Gastrocnemius medialis (tissue), 4 donors: Measurements from ENCODE around the gene AGO3. TPM values are rescaled to one million over a fixed set of nuclear protein-coding genes. Genes with fewer than 3 reads are reported as not detected.
A peak's percentile ranks its signal among the peaks of the same experiment; 100 is the strongest.

Experiments
- ATAC-seq, 2 donors: fragments of 150-250 bp; one replicate each; pipeline ENCODE4 v1.9.1; 2016
- DNase-seq, 2 donors: peaks; one replicate each; pipeline ENCODE4 v3.0.0-alpha.2; 2019
- H3K27ac ChIP-seq, 4 donors: fragments of 200-600 bp; sonication (generic); 1 replicate in 1 of 4; 2 replicates in 3 of 4; pipeline ENCODE4 v1.5.1; 2016 to 2018; ENCODE audit warnings: mild to moderate bottlenecking in 2 of 4, moderate library complexity in 1 of 4
- H3K27me3 ChIP-seq, 3 donors: fragments of 200-600 bp; sonication (generic) in 2 of 3; 1 replicate in 1 of 3; 2 replicates in 2 of 3; pipeline versions ENCODE4 v1.5.1 to v1.6.0; 2016 to 2019; ENCODE audit warnings: mild to moderate bottlenecking in 1 of 3, moderate library complexity in 1 of 3
- H3K36me3 ChIP-seq, 2 donors: fragments of 200-600 bp; sonication (generic) in 1 of 2; one replicate each; pipeline ENCODE4 v1.5.1; 2017 to 2018
- H3K4me1 ChIP-seq, 2 donors: fragments of 200-600 bp; sonication (generic) in 1 of 2; one replicate each; pipeline ENCODE4 v1.5.1; 2016 to 2017; ENCODE audit warnings: mild to moderate bottlenecking in 2 of 2
- H3K4me3 ChIP-seq, 4 donors: fragments of 200-600 bp; sonication (generic) in 3 of 4; 1 replicate in 1 of 4; 2 replicates in 3 of 4; pipeline ENCODE4 v1.5.1; 2016 to 2019; ENCODE audit warnings: mild to moderate bottlenecking in 2 of 4
- H3K9me3 ChIP-seq, 3 donors: fragments of 200-600 bp; sonication (generic) in 2 of 3; 1 replicate in 1 of 3; 2 replicates in 2 of 3; pipeline ENCODE4 v1.5.1; 2016 to 2019
- POLR2A ChIP-seq, 2 donors: fragments of 450-650 bp; IDR thresholded peaks; one replicate each; pipeline ENCODE4 v1.6.1; 2017; ENCODE audit warnings: antibody characterized with exemption in 2 of 2, mild to moderate bottlenecking in 2 of 2, moderate library complexity in 2 of 2
- in situ Hi-C, 4 donors: fragments of 200-750 bp; cut with MboI; loops; one replicate each; pipeline versions ENCODE4 v1.15.0 to v1.8.0; 2017; ENCODE audit warnings: low sequenced_read_pairs in 4 of 4
- intact Hi-C: fragments of 100-400 bp; cut with DNase I; formaldehyde crosslinking; loops from one replicate; pipeline ENCODE4 v1.15.1; 2023; ENCODE audit warnings: low total_unique reads
- total RNA-seq, 4 donors: library from RNA; depleted of rRNA; stranded (reverse); fragments of >200 nt; gene quantifications; one replicate each; pipeline versions ENCODE4 v1.1.0 to v1.2.3, GENCODE V29; 2016
- TF ChIP-seq, protein P1 (sequence below), 5 experiments: fragments of 450-650 bp in 3 of 5; fragments of 200-600 bp in 2 of 5; sonication (generic) in 2 of 5; IDR thresholded peaks in 4 of 5; conservative IDR thresholded peaks in 1 of 5; 1 replicate in 4 of 5; 2 replicates in 1 of 5; pipeline ENCODE4 v1.5.1; 2016 to 2019; ENCODE audit warnings: antibody characterized with exemption in 5 of 5, mild to moderate bottlenecking in 3 of 5, moderate library complexity in 3 of 5

The AGO3 gene
- total RNA-seq, 4 donors from 2014 or later, result 12.8 to 18.8 (median 13.6) TPM

DNA sequence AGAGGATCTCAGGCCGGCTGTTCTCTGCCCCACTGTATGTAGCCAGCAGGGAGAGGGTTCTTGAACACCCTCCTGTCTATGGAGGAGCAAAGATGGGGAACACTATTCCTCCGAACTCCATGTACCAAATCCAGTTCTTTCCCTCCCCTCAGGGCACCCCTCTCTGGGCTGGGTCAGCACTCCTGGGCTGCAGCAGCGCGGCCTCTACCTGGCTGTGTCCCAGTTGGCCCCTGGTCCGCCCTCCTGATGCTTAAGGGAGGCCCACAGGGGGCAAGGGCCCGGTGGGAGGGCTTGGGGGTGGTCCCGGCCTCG lies 157.3 kb downstream of the AGO3 start:
- in situ Hi-C loops (no loop called here), intact Hi-C loops (loop anchor here (1.0 to 2.0 kb wide), 2 partner anchors 157 to 376 kb away; partner anchors contain the start of genes AGO3 and MRPS15)
- peaks cover 14 to 34% of the 10 kb centered on the region in 2 donors for H3K4me1 ChIP-seq
- H3K27ac ChIP-seq, result peak overlapping the region; percentile 78 to 96 (median 89)
- TF ChIP-seq, protein P1, sequence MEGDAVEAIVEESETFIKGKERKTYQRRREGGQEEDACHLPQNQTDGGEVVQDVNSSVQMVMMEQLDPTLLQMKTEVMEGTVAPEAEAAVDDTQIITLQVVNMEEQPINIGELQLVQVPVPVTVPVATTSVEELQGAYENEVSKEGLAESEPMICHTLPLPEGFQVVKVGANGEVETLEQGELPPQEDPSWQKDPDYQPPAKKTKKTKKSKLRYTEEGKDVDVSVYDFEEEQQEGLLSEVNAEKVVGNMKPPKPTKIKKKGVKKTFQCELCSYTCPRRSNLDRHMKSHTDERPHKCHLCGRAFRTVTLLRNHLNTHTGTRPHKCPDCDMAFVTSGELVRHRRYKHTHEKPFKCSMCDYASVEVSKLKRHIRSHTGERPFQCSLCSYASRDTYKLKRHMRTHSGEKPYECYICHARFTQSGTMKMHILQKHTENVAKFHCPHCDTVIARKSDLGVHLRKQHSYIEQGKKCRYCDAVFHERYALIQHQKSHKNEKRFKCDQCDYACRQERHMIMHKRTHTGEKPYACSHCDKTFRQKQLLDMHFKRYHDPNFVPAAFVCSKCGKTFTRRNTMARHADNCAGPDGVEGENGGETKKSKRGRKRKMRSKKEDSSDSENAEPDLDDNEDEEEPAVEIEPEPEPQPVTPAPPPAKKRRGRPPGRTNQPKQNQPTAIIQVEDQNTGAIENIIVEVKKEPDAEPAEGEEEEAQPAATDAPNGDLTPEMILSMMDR (IDR thresholded peaks at IDR 0.05 in 4 of 5, conservative IDR thresholded peaks at IDR 0.05 in 1 of 5), result no peak
- TF ChIP-seq POLR2A (IDR thresholded peaks at IDR 0.05), result no peak
- peaks cover 9 to 31% (median 28%) of the 10 kb centered on the region in 3 donors for H3K27me3 ChIP-seq
- H3K36me3 ChIP-seq, result peaks cover 0 to 24% of the 10 kb centered on the region in 2 donors
- peak overlapping the region; percentile 75 to 98 (median 90) for H3K4me3 ChIP-seq
- no peak for DNase-seq
- peak in 1 of 2 donors; percentile 3 for ATAC-seq
- no peaks in the 10 kb centered on the region for H3K9me3 ChIP-seq

DNA sequence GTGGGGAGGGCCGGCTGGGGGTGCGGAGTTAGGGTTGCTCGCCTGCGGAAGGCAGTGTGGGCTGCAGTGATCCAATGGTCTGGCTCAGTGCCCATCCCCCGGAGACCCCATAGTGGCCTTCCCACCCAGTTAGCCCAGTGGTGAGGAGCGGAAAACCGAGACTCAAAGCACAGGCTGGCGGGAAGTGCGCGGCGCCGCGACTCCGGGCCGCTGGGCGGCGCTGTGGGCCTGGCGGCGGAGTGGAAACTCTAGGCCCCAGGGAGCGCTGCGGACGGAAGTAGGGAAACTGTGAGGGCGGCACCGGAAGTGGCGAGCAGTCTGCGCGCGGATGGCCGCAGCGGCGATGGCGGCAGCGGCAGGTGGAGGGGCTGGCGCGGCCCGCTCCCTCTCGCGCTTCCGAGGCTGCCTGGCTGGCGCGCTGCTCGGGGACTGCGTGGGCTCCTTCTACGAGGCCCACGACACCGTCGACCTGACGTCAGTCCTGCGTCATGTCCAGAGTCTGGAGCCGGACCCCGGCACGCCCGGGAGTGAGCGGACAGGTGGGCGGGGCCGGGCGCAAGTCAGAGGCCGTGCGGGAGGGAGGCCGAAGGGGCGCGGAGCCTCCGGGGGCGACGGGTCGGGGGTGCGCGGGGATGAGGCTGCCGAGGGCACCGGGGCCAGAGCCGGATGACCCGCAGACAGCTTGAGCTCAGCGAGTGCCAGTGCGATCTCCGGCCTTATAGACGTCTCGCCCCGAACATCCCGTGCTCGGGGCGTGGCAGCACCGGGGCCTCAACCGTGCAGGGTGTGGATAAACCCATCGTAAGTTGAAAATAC lies 157.9 kb downstream of the AGO3 start, which contains the start of gene ADPRS:
Gene ADPRS, plus strand, starts transcription at position 316 of the 816 bp plus-strand sequence. Its CDS starts 13 bp downstream, at position 329.
- peaks cover 9 to 26% (median 23%) of the 10 kb centered on the region in 3 donors for H3K27me3 ChIP-seq
- in situ Hi-C loops, result no loop called here
- DNase-seq, result peak; percentile 79 to 83
- H3K9me3 ChIP-seq, result no peaks in the 10 kb centered on the region
- intact Hi-C loops, result loop anchor here (1.0 to 2.0 kb wide), 2 partner anchors 158 to 376 kb away; partner anchors contain the start of genes AGO3 and MRPS15
- TF ChIP-seq POLR2A (IDR thresholded peaks at IDR 0.05), result peak; percentile 79 to 91
- TF ChIP-seq, protein P1 (IDR thresholded peaks at IDR 0.05 in 4 of 5, conservative IDR thresholded peaks at IDR 0.05 in 1 of 5), result peak; percentile 98 to 99 (median 99)
- peak within 1 kb of the TSS; percentile 78 to 96 (median 89) for H3K27ac ChIP-seq
- H3K36me3 ChIP-seq, result peaks cover 0 to 30% of the 10 kb centered on the region in 2 donors
- peak; percentile 93 to 94 for ATAC-seq
- H3K4me1 ChIP-seq, result peaks cover 16 to 32% of the 10 kb centered on the region in 2 donors
- H3K4me3 ChIP-seq, result peak within 1 kb of the TSS; percentile 75 to 98 (median 90)

DNA sequence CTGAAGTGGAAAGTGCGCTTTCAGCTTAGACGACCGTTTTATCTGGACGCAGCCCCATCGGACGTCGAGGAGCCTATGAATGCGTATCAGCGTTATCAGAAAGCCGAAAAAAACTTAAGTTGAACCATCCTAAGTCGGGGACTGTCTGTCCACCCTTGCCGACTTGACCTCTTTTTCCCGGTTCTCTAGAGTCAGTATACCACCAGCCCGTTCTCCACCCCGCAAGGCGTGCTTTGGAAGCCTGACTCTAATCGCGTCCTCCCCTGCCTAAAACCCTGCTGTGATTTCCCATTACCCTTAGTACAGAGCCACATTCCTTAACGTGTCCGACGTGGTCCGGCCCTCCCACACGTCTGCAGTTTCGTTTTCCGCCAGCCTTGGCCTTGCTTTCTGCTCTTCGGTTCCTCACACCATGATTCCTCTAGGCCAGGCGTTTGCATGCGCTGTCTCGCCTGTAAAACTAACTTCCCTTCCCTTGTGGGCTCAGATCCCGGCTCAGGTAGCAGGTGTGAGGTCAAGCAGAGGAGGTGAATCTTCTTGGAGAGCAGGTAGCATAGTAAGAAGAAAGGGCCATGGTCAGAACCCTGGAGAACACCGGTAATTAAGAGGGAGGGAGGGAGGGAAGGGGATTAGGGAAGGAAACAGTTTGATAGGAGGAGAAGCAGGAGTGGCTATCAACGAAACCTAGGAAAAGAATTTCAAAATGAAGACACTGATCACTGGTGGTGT lies 158.7 kb downstream of the AGO3 start:
- peak overlapping the region; percentile 75 to 98 (median 90) for H3K4me3 ChIP-seq
- TF ChIP-seq, protein P1 (IDR thresholded peaks at IDR 0.05 in 4 of 5, conservative IDR thresholded peaks at IDR 0.05 in 1 of 5), result no peak
- no peak for TF ChIP-seq POLR2A (IDR thresholded peaks at IDR 0.05)
- H3K27ac ChIP-seq, result peak overlapping the region; percentile 78 to 96 (median 89)
- in situ Hi-C loops, result loop anchor here in 2 of 4 donors (10.0 kb wide), 3 partner anchors 55 to 325 kb away; partner anchors contain the start of gene TRAPPC3 (in 1 of the 2)
- no peak for DNase-seq
- ATAC-seq, result no peak
- H3K27me3 ChIP-seq, result peaks cover 5 to 19% (median 16%) of the 10 kb centered on the region in 3 donors
- H3K9me3 ChIP-seq, result no peaks in the 10 kb centered on the region
- peaks cover 16 to 25% of the 10 kb centered on the region in 2 donors for H3K4me1 ChIP-seq
- intact Hi-C loops, result loop anchor here (2.0 to 10.0 kb wide), 2 partner anchors 159 to 195 kb away; partner anchors contain the start of gene AGO3
- peaks cover 0 to 37% of the 10 kb centered on the region in 2 donors for H3K36me3 ChIP-seq

DNA sequence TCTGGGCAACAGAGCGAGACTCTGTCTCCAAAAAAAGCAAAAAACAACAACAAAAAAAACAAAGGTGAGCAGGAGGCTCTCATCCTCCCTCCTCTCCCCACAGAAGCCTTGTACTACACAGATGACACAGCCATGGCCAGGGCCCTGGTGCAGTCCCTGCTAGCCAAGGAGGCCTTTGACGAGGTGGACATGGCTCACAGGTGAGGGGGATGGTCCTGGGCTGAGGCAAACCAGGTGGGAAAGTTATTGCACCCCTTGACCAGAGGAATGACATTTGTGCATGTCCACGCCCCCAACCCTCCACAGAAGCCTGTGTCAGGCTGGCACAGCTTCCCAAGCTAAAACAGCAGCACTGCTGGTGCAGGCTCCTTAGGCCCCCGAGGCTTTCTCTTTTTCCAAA lies 160.2 kb downstream of the AGO3 start:
- Histone ChIP-seq H3K9me3 (no peaks in the 10 kb centered on the region), H3K4me1 (peaks cover 16 to 24% of the 10 kb centered on the region in 2 donors), H3K4me3 (no peak overlapping the region), H3K27ac (no peak overlapping the region), H3K36me3 (peaks cover 0 to 51% of the 10 kb centered on the region in 2 donors), H3K27me3 (peaks cover 0 to 4% (median 3%) of the 10 kb centered on the region in 3 donors)
- no peak for TF ChIP-seq POLR2A (IDR thresholded peaks at IDR 0.05)
- TF ChIP-seq, protein P1 (IDR thresholded peaks at IDR 0.05 in 4 of 5, conservative IDR thresholded peaks at IDR 0.05 in 1 of 5), result no peak
- intact Hi-C loops, result loop anchor here (10.0 kb wide), 1 partner anchor 194 kb away; no protein-coding TSS in a partner anchor
- in situ Hi-C loops, result loop anchor here in 2 of 4 donors (10.0 kb wide), 3 partner anchors 54 to 324 kb away; partner anchors contain the start of gene TRAPPC3 (in 1 of the 2)
- no peak for DNase-seq
- ATAC-seq, result no peak
